Right atrium auricular region (tissue), 2 donors: ENCODE results near the gene RPS6KL1. TPM values are rescaled to one million over a fixed set of nuclear protein-coding genes. Genes with fewer than 3 reads are reported as not detected.

Experiments used
- DNase-seq: peaks from one replicate; pipeline ENCODE4 v3.0.0-alpha.2; 2019; ENCODE audit warnings: low spot score
- H3K27ac ChIP-seq, 2 donors: fragments of 200-600 bp; sonication (generic); 1 replicate in 1 of 2; 2 replicates in 1 of 2; pipeline ENCODE4 v1.5.1; 2016 to 2019
- H3K27me3 ChIP-seq, 2 donors: fragments of 200-600 bp; sonication (generic); one replicate each; pipeline versions ENCODE4 v1.5.1 to v1.6.0; 2017 to 2019
- H3K36me3 ChIP-seq: fragments of 200-600 bp; sonication (generic); one replicate; pipeline ENCODE4 v1.5.1; 2016
- H3K4me1 ChIP-seq, 2 donors: fragments of 200-600 bp; sonication (generic); one replicate each; pipeline versions ENCODE4 v1.5.1 to v1.6.0; 2017 to 2019
- H3K4me3 ChIP-seq, 2 donors: fragments of 200-600 bp; sonication (generic); 1 replicate in 1 of 2; 2 replicates in 1 of 2; pipeline ENCODE4 v1.5.1; 2017 to 2019; ENCODE audit warnings: mild to moderate bottlenecking in 1 of 2, moderate library complexity in 1 of 2
- H3K9me3 ChIP-seq, 2 donors: fragments of 200-600 bp; sonication (generic); one replicate each; pipeline ENCODE4 v1.5.1; 2019
- CTCF ChIP-seq, 2 donors: fragments of 200-600 bp; sonication (generic); IDR thresholded peaks; one replicate each; pipeline ENCODE4 v1.5.1; 2019; ENCODE audit warnings: antibody characterized with exemption in 2 of 2
- total RNA-seq, 2 donors: library from RNA; depleted of rRNA; stranded (reverse); fragments of >200 nt; gene quantifications; one replicate each; pipeline ENCODE4 v1.1.0, GENCODE V29; 2016

The RPS6KL1 gene
- total RNA-seq, 2 donors from 2014 or later, result 7.6 to 10.3 TPM

- H3K4me1 ChIP-seq, result no peaks in the 10 kb centered on the region
- DNase-seq, result no peak
- no peak overlapping the region for H3K4me3 ChIP-seq
- no peak overlapping the region for H3K27ac ChIP-seq
- H3K27me3 ChIP-seq, result no peaks in the 10 kb centered on the region
- no peaks in the 10 kb centered on the region for H3K36me3 ChIP-seq
- no peak for TF ChIP-seq CTCF (IDR thresholded peaks at IDR 0.05)
- H3K9me3 ChIP-seq, result no peaks in the 10 kb centered on the region
Measured at GRCh38 chr14:74855021-74855420, 68.0 kb downstream of the RPS6KL1 start.

Other genes with a start within 250 kb of the RPS6KL1 start
- 10 to 100 TPM; 15.6 to 16.3 TPM for gene AREL1, start 210.2 kb downstream of the RPS6KL1 start, total RNA-seq
- 10 to 100 TPM; 12.6 to 20.0 TPM for gene FCF1, start 210.1 kb downstream of the RPS6KL1 start, total RNA-seq
- gene YLPM1, start 159.9 kb downstream of the RPS6KL1 start, total RNA-seq, result 10 to 100 TPM; 23.6 to 25.3 TPM
- not detected for gene PROX2, start 47.1 kb downstream of the RPS6KL1 start, total RNA-seq
- 100 to 1,000 TPM in 1 of 2 donors, 10 to 100 TPM in 1; 71.1 to 105 TPM for gene DLST, start 41.3 kb downstream of the RPS6KL1 start, total RNA-seq
- gene PGF, start 32.3 kb upstream of the RPS6KL1 start, total RNA-seq, result 1 to 10 TPM; 3.3 to 7.0 TPM
- gene EIF2B2, start 79.7 kb upstream of the RPS6KL1 start, total RNA-seq, result 10 to 100 TPM; 26.1 to 35.3 TPM
- gene MLH3, start 128.2 kb upstream of the RPS6KL1 start, total RNA-seq, result 10 to 100 TPM; 16.1 to 19.1 TPM
- 10 to 100 TPM; 11.0 to 19.5 TPM for gene ACYP1, start 140.8 kb upstream of the RPS6KL1 start, total RNA-seq
- gene ZC2HC1C, start 146.4 kb upstream of the RPS6KL1 start, total RNA-seq, result 10 to 100 TPM in 1 of 2 donors, 1 to 10 TPM in 1; 4.8 to 10.5 TPM
- 10 to 100 TPM; 45.7 to 49.2 TPM for gene NEK9, start 203.8 kb upstream of the RPS6KL1 start, total RNA-seq